ENCODE results near the gene GIPC2.
A peak's percentile ranks its signal among the peaks of the same experiment; 100 is the strongest.

GIPC2 gene

GRCh38 chr1:78170859-78171258 lies 125.1 kb downstream of the GIPC2 start:
- H3K9me3 Mint-ChIP-seq, result no peaks in the 10 kb centered on the region
- no peak overlapping the region for H3K4me3 Mint-ChIP-seq
- peaks cover 4% of the 10 kb centered on the region for H3K4me1 Mint-ChIP-seq
- H3K27me3 Mint-ChIP-seq (ENCODE audit: low read depth), result peaks cover 4% of the 10 kb centered on the region
- no peak overlapping the region for H3K27ac Mint-ChIP-seq
- TF ChIP-seq, protein P1, sequence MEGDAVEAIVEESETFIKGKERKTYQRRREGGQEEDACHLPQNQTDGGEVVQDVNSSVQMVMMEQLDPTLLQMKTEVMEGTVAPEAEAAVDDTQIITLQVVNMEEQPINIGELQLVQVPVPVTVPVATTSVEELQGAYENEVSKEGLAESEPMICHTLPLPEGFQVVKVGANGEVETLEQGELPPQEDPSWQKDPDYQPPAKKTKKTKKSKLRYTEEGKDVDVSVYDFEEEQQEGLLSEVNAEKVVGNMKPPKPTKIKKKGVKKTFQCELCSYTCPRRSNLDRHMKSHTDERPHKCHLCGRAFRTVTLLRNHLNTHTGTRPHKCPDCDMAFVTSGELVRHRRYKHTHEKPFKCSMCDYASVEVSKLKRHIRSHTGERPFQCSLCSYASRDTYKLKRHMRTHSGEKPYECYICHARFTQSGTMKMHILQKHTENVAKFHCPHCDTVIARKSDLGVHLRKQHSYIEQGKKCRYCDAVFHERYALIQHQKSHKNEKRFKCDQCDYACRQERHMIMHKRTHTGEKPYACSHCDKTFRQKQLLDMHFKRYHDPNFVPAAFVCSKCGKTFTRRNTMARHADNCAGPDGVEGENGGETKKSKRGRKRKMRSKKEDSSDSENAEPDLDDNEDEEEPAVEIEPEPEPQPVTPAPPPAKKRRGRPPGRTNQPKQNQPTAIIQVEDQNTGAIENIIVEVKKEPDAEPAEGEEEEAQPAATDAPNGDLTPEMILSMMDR (IDR thresholded peaks at IDR 0.05; ENCODE audit: unreplicated experiment in 3 of 3), result no peak
- H3K36me3 Mint-ChIP-seq (ENCODE audit: low read depth), result no peaks in the 10 kb centered on the region

DNA sequence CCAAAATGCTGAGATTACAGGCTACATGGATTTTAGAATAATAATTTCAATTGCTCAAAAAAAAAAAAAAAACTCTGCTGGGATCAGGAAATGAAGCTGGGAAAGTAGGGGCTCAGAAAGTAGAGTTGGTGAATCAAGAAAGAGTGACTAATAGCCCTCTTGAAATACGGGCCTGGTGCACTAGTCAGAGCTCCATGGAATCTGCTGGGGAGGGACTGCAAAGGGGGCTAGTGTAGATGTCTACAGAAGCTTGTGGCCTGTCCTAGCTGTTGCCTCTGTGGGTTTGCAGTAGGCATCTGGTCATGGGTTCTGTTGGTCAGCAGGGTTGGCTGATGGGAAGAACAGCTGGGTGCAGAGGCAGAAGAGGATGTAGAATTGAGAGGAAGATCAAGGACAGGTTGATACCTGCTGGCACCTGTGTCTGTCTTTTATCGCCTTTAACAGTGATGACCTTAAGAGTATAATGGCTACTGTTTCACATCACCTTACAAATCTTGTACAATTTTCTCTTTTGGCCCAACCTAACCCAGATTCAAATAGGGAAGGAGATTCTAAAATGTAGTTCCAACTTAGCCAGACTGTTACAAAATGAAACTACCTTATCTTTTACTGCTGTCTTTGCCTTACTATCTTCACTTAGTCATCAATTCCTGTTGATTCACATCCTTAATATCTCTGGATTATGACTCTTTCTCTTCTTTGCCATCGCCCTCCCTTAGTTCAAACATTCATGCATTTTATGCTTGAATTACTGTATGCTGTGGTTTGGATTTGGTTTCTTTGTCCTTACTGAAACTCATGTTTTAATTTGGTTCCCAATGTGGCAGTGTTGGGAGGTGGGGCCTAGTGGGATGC lies 126.2 kb downstream of the GIPC2 start:
- Mint-ChIP-seq H3K36me3 (ENCODE audit: low read depth) (no peaks in the 10 kb centered on the region), H3K27me3 (ENCODE audit: low read depth) (peaks cover 2% of the 10 kb centered on the region), H3K4me1 (peaks cover 4% of the 10 kb centered on the region), H3K27ac (no peak overlapping the region), H3K4me3 (no peak overlapping the region), H3K9me3 (no peaks in the 10 kb centered on the region)
- TF ChIP-seq, protein P1 (IDR thresholded peaks at IDR 0.05; ENCODE audit: unreplicated experiment in 3 of 3), result no peak

DNA sequence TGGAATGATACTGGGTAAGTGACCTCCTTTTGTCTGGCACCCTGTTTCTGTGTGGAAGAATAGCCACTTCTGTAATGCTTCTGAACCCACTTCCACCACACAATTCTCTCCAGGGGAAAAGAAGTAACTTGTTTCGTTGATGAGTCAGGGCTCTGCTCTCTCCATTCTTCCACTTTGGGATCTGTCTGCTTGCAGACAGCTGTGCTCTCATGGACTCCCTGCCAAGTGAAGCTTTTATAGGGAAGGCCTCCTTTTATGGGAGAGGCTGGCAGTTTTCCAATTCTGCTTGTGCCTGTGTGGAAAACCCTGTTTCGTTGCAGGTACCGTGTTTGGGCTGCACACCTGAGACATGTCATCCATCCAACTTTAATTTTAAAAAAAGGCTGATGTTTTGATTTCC lies 130.7 kb downstream of the GIPC2 start:
- Mint-ChIP-seq H3K4me3 (no peak overlapping the region), H3K9me3 (no peaks in the 10 kb centered on the region), H3K4me1 (peaks cover 4% of the 10 kb centered on the region), H3K36me3 (ENCODE audit: low read depth) (no peaks in the 10 kb centered on the region), H3K27me3 (ENCODE audit: low read depth) (no peaks in the 10 kb centered on the region), H3K27ac (peak overlapping the region; percentile 23 to 61 (median 49))
- TF ChIP-seq, protein P1 (IDR thresholded peaks at IDR 0.05; ENCODE audit: unreplicated experiment in 3 of 3), result no peak

GRCh38 chr1:78177708-78178270 lies 132.0 kb downstream of the GIPC2 start:
- peaks cover 4% of the 10 kb centered on the region for H3K27me3 Mint-ChIP-seq (ENCODE audit: low read depth)
- H3K9me3 Mint-ChIP-seq, result no peaks in the 10 kb centered on the region
- TF ChIP-seq, protein P1 (IDR thresholded peaks at IDR 0.05; ENCODE audit: unreplicated experiment in 3 of 3), result no peak
- no peak overlapping the region for H3K27ac Mint-ChIP-seq
- no peaks in the 10 kb centered on the region for H3K4me1 Mint-ChIP-seq
- H3K4me3 Mint-ChIP-seq, result no peak overlapping the region
- no peaks in the 10 kb centered on the region for H3K36me3 Mint-ChIP-seq (ENCODE audit: low read depth)

GRCh38 chr1:78178816-78179215 lies 133.1 kb downstream of the GIPC2 start:
- Mint-ChIP-seq H3K36me3 (ENCODE audit: low read depth) (no peaks in the 10 kb centered on the region), H3K27ac (no peak overlapping the region), H3K4me1 (no peaks in the 10 kb centered on the region), H3K9me3 (no peaks in the 10 kb centered on the region), H3K27me3 (ENCODE audit: low read depth) (peaks cover 11% of the 10 kb centered on the region), H3K4me3 (no peak overlapping the region)
- TF ChIP-seq, protein P1 (IDR thresholded peaks at IDR 0.05; ENCODE audit: unreplicated experiment in 3 of 3), result no peak

Data from nephron (organoid).